Common myeloid progenitor, CD34-positive (primary cell): ENCODE results near the gene OR4D11.
"Not testable (repeated sequence)": the region's sequence is repeated elsewhere in the genome, so short reads cannot be mapped to it uniquely, and the experiment has no call there.

ENCODE experiments used
- CTCF ChIA-PET: fragments of 350-600 bp; sonication (Branson Sonifier 250); formaldehyde crosslinking; loops from one replicate; lab custom pipeline; 2021; ENCODE audit warnings: antibody characterized with exemption; lab: Charles Lee
- POLR2A ChIA-PET: fragments of 350-600 bp; sonication (Branson Sonifier 250); formaldehyde crosslinking; loops from one replicate; lab custom pipeline; 2021; ENCODE audit warnings: antibody characterized with exemption; lab: Charles Lee
- DNase-seq, 3 donors: peaks; one replicate each; pipeline versions ENCODE4 v3.0.0 to v3.0.0-alpha.2; 2013
- H3K27ac ChIP-seq, 2 experiments: 1 replicate in 1 of 2; 2 replicates in 1 of 2; pipeline ENCODE4 v1.7.0; 2013; ENCODE audit warnings: inconsistent platforms in 2 of 2, low read length in 2 of 2, mild to moderate bottlenecking in 2 of 2, low read depth in 1 of 2, moderate library complexity in 1 of 2; ENCODE audit not compliant: severe bottlenecking in 2 of 2, insufficient read depth in 1 of 2, poor library complexity in 1 of 2
- H3K27me3 ChIP-seq, 5 experiments: replicated peaks in 2 of 5; 1 replicate in 3 of 5; 2 replicates in 2 of 5; pipeline versions ENCODE4 v1.6.1 to v1.7.0; 2013; ENCODE audit warnings: low read length in 4 of 5, mild to moderate bottlenecking in 2 of 5, moderate library complexity in 2 of 5, inconsistent platforms in 1 of 5; ENCODE audit not compliant: insufficient read depth in 5 of 5, control insufficient read depth in 4 of 5
- H3K36me3 ChIP-seq, 4 experiments: 1 replicate in 2 of 4; 2 replicates in 2 of 4; pipeline versions ENCODE4 v1.6.1 to v1.7.0; 2013; ENCODE audit warnings: low read length in 3 of 4, control low read depth in 1 of 4, mild to moderate bottlenecking in 1 of 4; ENCODE audit not compliant: control insufficient read depth in 4 of 4, insufficient read depth in 4 of 4
- H3K4me1 ChIP-seq, 4 experiments: 1 replicate in 3 of 4; 2 replicates in 1 of 4; pipeline versions ENCODE4 v1.6.1 to v1.7.1; 2013; ENCODE audit warnings: low read length in 3 of 4, mild to moderate bottlenecking in 3 of 4, control low read depth in 1 of 4, inconsistent platforms in 1 of 4, moderate library complexity in 1 of 4; ENCODE audit not compliant: control insufficient read depth in 4 of 4, insufficient read depth in 4 of 4; ENCODE audit errors: control extremely low read depth in 1 of 4
- H3K4me3 ChIP-seq, 7 experiments: 1 replicate in 4 of 7; 2 replicates in 3 of 7; pipeline versions ENCODE4 v1.5.1 to v1.7.0; 2013; ENCODE audit warnings: mild to moderate bottlenecking in 7 of 7, low read length in 6 of 7, moderate library complexity in 6 of 7, inconsistent platforms in 2 of 7, low read depth in 2 of 7, control low read depth in 1 of 7; ENCODE audit not compliant: insufficient read depth in 4 of 7, control insufficient read depth in 1 of 7; ENCODE audit errors: extremely low read depth in 1 of 7
- H3K9me3 ChIP-seq, 5 experiments: 1 replicate in 4 of 5; 2 replicates in 1 of 5; pipeline versions ENCODE4 v1.6.1 to v1.7.1; 2013; ENCODE audit warnings: low read length in 4 of 5, mild to moderate bottlenecking in 2 of 5, inconsistent platforms in 1 of 5, low read depth in 1 of 5, moderate library complexity in 1 of 5; ENCODE audit not compliant: control insufficient read depth in 4 of 5, insufficient read depth in 2 of 5; ENCODE audit errors: control extremely low read depth in 1 of 5
- WGBS: methylation state at CpG from one replicate; pipeline ENCODE4 v1.1.5; 2013; ENCODE audit not compliant: insufficient coverage; 5-methylcytosine and 5-hydroxymethylcytosine counted together

Gene OR4D11

GRCh38 chr11:59547605-59548308 is 44.4 kb downstream of the OR4D11 start:
- DNase-seq, result peak in 1 of 3 donors; percentile 35
- CTCF ChIA-PET, result interaction anchor here (1.6 kb wide), 1 partner anchor 11 kb away, joined by 6 read pairs; no protein-coding TSS in a partner anchor
- Histone ChIP-seq H3K4me1 (peaks cover 3 to 16% (median 9%) of the 10 kb centered on the region in 4 experiments), H3K27ac (peak overlapping the region in 1 of 2 experiments; percentile 68)
- H3K36me3 ChIP-seq, H3K9me3 ChIP-seq, H3K27me3 ChIP-seq, POLR2A ChIA-PET, H3K4me3 ChIP-seq: not testable (repeated sequence)
- 76% methylated on average over 3 of the region's 5 CpGs for WGBS

GRCh38 chr11:59548309-59548656 is 44.9 kb downstream of the OR4D11 start:
- ChIA-PET POLR2A (no interaction called here), CTCF (interaction anchor here (2.5 kb wide), 1 partner anchor 11 kb away, joined by 12 read pairs; no protein-coding TSS in a partner anchor)
- H3K4me3 ChIP-seq, result no peak overlapping the region
- no peaks in the 10 kb centered on the region for H3K9me3 ChIP-seq
- H3K36me3 ChIP-seq, result no peaks in the 10 kb centered on the region
- H3K4me1 ChIP-seq, result peaks cover 3 to 16% (median 9%) of the 10 kb centered on the region in 4 experiments
- peak overlapping the region in 1 of 2 experiments; percentile 54 for H3K27ac ChIP-seq
- no peaks in the 10 kb centered on the region for H3K27me3 ChIP-seq
- DNase-seq, result no peak
- 100% methylated on average over 2 of the region's 5 CpGs for WGBS

GRCh38 chr11:59550368-59550841 is 47.0 kb downstream of the OR4D11 start:
- H3K9me3 ChIP-seq, result no peaks in the 10 kb centered on the region
- peak overlapping the region; percentile 63 to 95 (median 79) for H3K4me3 ChIP-seq
- no peaks in the 10 kb centered on the region for H3K36me3 ChIP-seq
- peak overlapping the region; percentile 4 to 81 for H3K27ac ChIP-seq
- 0% methylated on average over 29 of the region's 31 CpGs for WGBS
- ChIA-PET CTCF (interaction anchor here (2.5 kb wide), 1 partner anchor 13 kb away, joined by 12 read pairs; no protein-coding TSS in a partner anchor), POLR2A (no interaction called here)
- H3K4me1 ChIP-seq, result peaks cover 3 to 16% (median 9%) of the 10 kb centered on the region in 4 experiments
- peak; percentile 94 to 97 (median 96) for DNase-seq
- no peaks in the 10 kb centered on the region for H3K27me3 ChIP-seq

GRCh38 chr11:59550842-59551658 is 47.7 kb downstream of the OR4D11 start:
- Histone ChIP-seq H3K27me3 (no peaks in the 10 kb centered on the region), H3K27ac (peak overlapping the region; percentile 4 to 81), H3K4me3 (peak overlapping the region in 6 of 7 experiments; percentile 74 to 95 (median 84)), H3K4me1 (peaks cover 7 to 22% (median 15%) of the 10 kb centered on the region in 4 experiments), H3K9me3 (no peaks in the 10 kb centered on the region), H3K36me3 (no peaks in the 10 kb centered on the region)
- peak; percentile 89 to 94 (median 94) for DNase-seq
- ChIA-PET CTCF (interaction anchor here (0.6 to 2.5 kb wide), 3 partner anchors 10 to 145 kb away, joined by 3 to 12 read pairs (median 4); no protein-coding TSS in a partner anchor), POLR2A (no interaction called here)
- 0% methylated on average over 25 of the region's 34 CpGs for WGBS

- peak overlapping the region in 6 of 7 experiments; percentile 74 to 95 (median 84) for H3K4me3 ChIP-seq
- H3K4me1 ChIP-seq, result peaks cover 10 to 24% (median 17%) of the 10 kb centered on the region in 4 experiments
- 50% methylated on average over 17 of the region's 30 CpGs for WGBS
- no peaks in the 10 kb centered on the region for H3K36me3 ChIP-seq
- H3K27ac ChIP-seq, result peak overlapping the region in 1 of 2 experiments; percentile 81
- ChIA-PET CTCF (interaction anchor here (1.1 kb wide), 1 partner anchor 9 kb away, joined by 3 read pairs; no protein-coding TSS in a partner anchor), POLR2A (no interaction called here)
- peaks cover 0 to under 1% (median 0%) of the 10 kb centered on the region in 5 experiments for H3K27me3 ChIP-seq
- DNase-seq, result peak; percentile 49 to 64 (median 58)
- H3K9me3 ChIP-seq, result no peaks in the 10 kb centered on the region
These were observed 48.5 kb downstream of the OR4D11 start for GRCh38 chr11:59551659-59552521.

GRCh38 chr11:59552844-59553243 is 49.5 kb downstream of the OR4D11 start:
- ChIA-PET CTCF (no interaction called here), POLR2A (no interaction called here)
- no peak overlapping the region for H3K4me3 ChIP-seq
- H3K27me3 ChIP-seq, result peaks cover 0 to 3% (median 0%) of the 10 kb centered on the region in 5 experiments
- no peaks in the 10 kb centered on the region for H3K9me3 ChIP-seq
- H3K4me1 ChIP-seq, result peaks cover 10 to 24% (median 18%) of the 10 kb centered on the region in 4 experiments
- H3K36me3 ChIP-seq, result no peaks in the 10 kb centered on the region
- H3K27ac ChIP-seq, result no peak overlapping the region
- WGBS, result 79% methylated on average over 2 of the region's 2 CpGs
- DNase-seq, result no peak
